Neural cell (in vitro differentiated cells): Measurements from ENCODE around the gene KRT76.

Experiments used
- EP300 ChIP-seq: fragments of 450-650 bp; conservative IDR thresholded peaks from 2 replicates; pipeline ENCODE4 v1.6.1; 2014; ENCODE audit warnings: antibody characterized with exemption, mild to moderate bottlenecking, moderate library complexity; ENCODE audit not compliant: poor library complexity, severe bottlenecking
- EZH2 ChIP-seq: fragments of 200-600, 300-800 bp; shearing (Covaris generic), sonication (generic); IDR thresholded peaks from 2 replicates; pipeline ENCODE4 v1.6.1; 2014; ENCODE audit warnings: antibody characterized with exemption, low read length, borderline replicate concordance, mild to moderate bottlenecking; ENCODE audit not compliant: insufficient read depth, poor library complexity, severe bottlenecking
- MXI1 ChIP-seq: fragments of 450-650 bp; conservative IDR thresholded peaks from 2 replicates; pipeline ENCODE4 v1.6.1; 2014; ENCODE audit warnings: antibody characterized with exemption, mild to moderate bottlenecking; ENCODE audit not compliant: poor library complexity, severe bottlenecking
- POLR2AphosphoS5 ChIP-seq: IDR thresholded peaks from 2 replicates; pipeline ENCODE4 v1.6.1; 2012
- TAF1 ChIP-seq: IDR thresholded peaks from 2 replicates; pipeline ENCODE4 v1.6.1; 2012; ENCODE audit warnings: low read depth
- TF ChIP-seq, protein P1 (sequence below): fragments of 450-650 bp; IDR thresholded peaks from 2 replicates; pipeline ENCODE4 v1.5.1; 2014; ENCODE audit warnings: antibody characterized with exemption, mild to moderate bottlenecking, moderate library complexity; ENCODE audit not compliant: poor library complexity, severe bottlenecking

GRCh38 chr12:52745554-52745953 is 31.6 kb downstream of the KRT76 start:
- TF ChIP-seq TAF1 (no peak), EP300 (no peak), POLR2AphosphoS5 (no peak), MXI1 (no peak), EZH2 (no peak)
- TF ChIP-seq, protein P1, sequence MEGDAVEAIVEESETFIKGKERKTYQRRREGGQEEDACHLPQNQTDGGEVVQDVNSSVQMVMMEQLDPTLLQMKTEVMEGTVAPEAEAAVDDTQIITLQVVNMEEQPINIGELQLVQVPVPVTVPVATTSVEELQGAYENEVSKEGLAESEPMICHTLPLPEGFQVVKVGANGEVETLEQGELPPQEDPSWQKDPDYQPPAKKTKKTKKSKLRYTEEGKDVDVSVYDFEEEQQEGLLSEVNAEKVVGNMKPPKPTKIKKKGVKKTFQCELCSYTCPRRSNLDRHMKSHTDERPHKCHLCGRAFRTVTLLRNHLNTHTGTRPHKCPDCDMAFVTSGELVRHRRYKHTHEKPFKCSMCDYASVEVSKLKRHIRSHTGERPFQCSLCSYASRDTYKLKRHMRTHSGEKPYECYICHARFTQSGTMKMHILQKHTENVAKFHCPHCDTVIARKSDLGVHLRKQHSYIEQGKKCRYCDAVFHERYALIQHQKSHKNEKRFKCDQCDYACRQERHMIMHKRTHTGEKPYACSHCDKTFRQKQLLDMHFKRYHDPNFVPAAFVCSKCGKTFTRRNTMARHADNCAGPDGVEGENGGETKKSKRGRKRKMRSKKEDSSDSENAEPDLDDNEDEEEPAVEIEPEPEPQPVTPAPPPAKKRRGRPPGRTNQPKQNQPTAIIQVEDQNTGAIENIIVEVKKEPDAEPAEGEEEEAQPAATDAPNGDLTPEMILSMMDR = no peak
